ENCODE measurements around the gene SLC8B1.

The SLC8B1 gene

GRCh38 chr12:113295886-113296556 lies 38.9 kb downstream of the SLC8B1 start:
- DNase-seq (ENCODE audit: low read depth in 2 of 2), result no peak

- DNase-seq (ENCODE audit: low read depth in 2 of 2), result no peak
Observed at GRCh38 chr12:113293100-113293499, 41.8 kb downstream of the SLC8B1 start.

GRCh38 chr12:113292547-113292946 lies 42.4 kb downstream of the SLC8B1 start:
- no peak for DNase-seq (ENCODE audit: low read depth in 2 of 2)

- no peak for DNase-seq (ENCODE audit: low read depth in 2 of 2)
Observed at GRCh38 chr12:113292091-113292490, 42.8 kb downstream of the SLC8B1 start.

GRCh38 chr12:113291586-113291985 lies 43.3 kb downstream of the SLC8B1 start:
- DNase-seq (ENCODE audit: low read depth in 2 of 2), result no peak

GRCh38 chr12:113290506-113290905 lies 44.4 kb downstream of the SLC8B1 start:
- DNase-seq (ENCODE audit: low read depth in 2 of 2), result no peak

GRCh38 chr12:113289361-113289760 lies 45.5 kb downstream of the SLC8B1 start:
- no peak for DNase-seq (ENCODE audit: low read depth in 2 of 2)

- no peak for DNase-seq (ENCODE audit: low read depth in 2 of 2)
Observed at GRCh38 chr12:113287899-113288282, 47.0 kb downstream of the SLC8B1 start.

- DNase-seq (ENCODE audit: low read depth in 2 of 2), result no peak
Observed at GRCh38 chr12:113287146-113287898, 47.6 kb downstream of the SLC8B1 start.

- no peak for DNase-seq (ENCODE audit: low read depth in 2 of 2)
Observed at GRCh38 chr12:113286712-113287111, 48.2 kb downstream of the SLC8B1 start.

GRCh38 chr12:113285679-113286610 lies 49.0 kb downstream of the SLC8B1 start:
- DNase-seq (ENCODE audit: low read depth in 2 of 2), result no peak

- no peak for DNase-seq (ENCODE audit: low read depth in 2 of 2)
Observed at GRCh38 chr12:113284751-113285150, 50.2 kb downstream of the SLC8B1 start.

GRCh38 chr12:113278633-113279032 lies 56.3 kb downstream of the SLC8B1 start:
- DNase-seq (ENCODE audit: low read depth in 2 of 2), result no peak

GRCh38 chr12:113278141-113278540 lies 56.8 kb downstream of the SLC8B1 start:
- DNase-seq (ENCODE audit: low read depth in 2 of 2), result no peak

GRCh38 chr12:113277511-113277910 lies 57.4 kb downstream of the SLC8B1 start:
- DNase-seq (ENCODE audit: low read depth in 2 of 2), result no peak

GRCh38 chr12:113276946-113277500 lies 57.9 kb downstream of the SLC8B1 start:
- DNase-seq (ENCODE audit: low read depth in 2 of 2), result no peak

GRCh38 chr12:113276306-113276705 lies 58.6 kb downstream of the SLC8B1 start:
- DNase-seq (ENCODE audit: low read depth in 2 of 2), result no peak

GRCh38 chr12:113274848-113275247 lies 60.1 kb downstream of the SLC8B1 start:
- DNase-seq (ENCODE audit: low read depth in 2 of 2), result no peak

GRCh38 chr12:113273053-113273725 lies 61.7 kb downstream of the SLC8B1 start:
- DNase-seq (ENCODE audit: low read depth in 2 of 2), result no peak

GRCh38 chr12:113271853-113272561 lies 62.9 kb downstream of the SLC8B1 start:
- DNase-seq (ENCODE audit: low read depth in 2 of 2), result no peak

GRCh38 chr12:113271466-113271852 lies 63.5 kb downstream of the SLC8B1 start:
- no peak for DNase-seq (ENCODE audit: low read depth in 2 of 2)

Data from stimulated activated CD8-positive, alpha-beta memory T cell treated with anti-CD3 and anti-CD28 coated beads, Interleukin-7, amount 100 ng/mL, for 1 hour (primary cell).